Prostate gland (tissue), 2 donors: Measurements from ENCODE around the gene COPS7A. TPM values are rescaled to one million over a fixed set of nuclear protein-coding genes. Genes with fewer than 3 reads are reported as not detected.
A peak's percentile ranks its signal among the peaks of the same experiment; 100 is the strongest.
"Not testable (repeated sequence)": the region's sequence is repeated elsewhere in the genome, so short reads cannot be mapped to it uniquely, and the experiment has no call there.

ENCODE experiments used
- DNase-seq: peaks from one replicate; pipeline ENCODE4 v3.0.0-alpha.2; 2019; ENCODE audit warnings: low spot score
- H3K27ac ChIP-seq, 2 donors: fragments of 200-600 bp; sonication (generic); 2 replicates each; pipeline ENCODE4 v1.5.1; 2017 to 2019
- H3K27me3 ChIP-seq: fragments of 200-600 bp; sonication (generic); replicated peaks from 2 replicates; pipeline ENCODE4 v1.5.1; 2019; ENCODE audit not compliant: insufficient read depth
- H3K36me3 ChIP-seq, 2 donors: fragments of 200-600 bp; sonication (generic); 1 replicate in 1 of 2; 2 replicates in 1 of 2; pipeline versions ENCODE4 v1.5.1 to v1.8.1; 2017 to 2019
- H3K4me1 ChIP-seq: fragments of 200-600 bp; sonication (generic); replicated peaks from 2 replicates; pipeline ENCODE4 v1.5.1; 2019
- H3K4me3 ChIP-seq, 2 donors: fragments of 200-600 bp; sonication (generic); 2 replicates each; pipeline ENCODE4 v1.5.1; 2017 to 2019
- H3K9me3 ChIP-seq: fragments of 200-600 bp; sonication (generic); 2 replicates; pipeline ENCODE4 v1.5.1; 2017
- POLR2A ChIP-seq: fragments of 450-650 bp; IDR thresholded peaks from one replicate; pipeline ENCODE4 v1.6.1; 2016; ENCODE audit warnings: antibody characterized with exemption, mild to moderate bottlenecking
- POLR2AphosphoS5 ChIP-seq: sonication (generic); formaldehyde crosslinking; IDR thresholded peaks from one replicate; pipeline ENCODE4 v1.6.1; 2017; ENCODE audit warnings: antibody characterized with exemption
- WGBS: methylation state at CpG from one replicate; pipeline ENCODE4 v1.1.5; 2018; 5-methylcytosine and 5-hydroxymethylcytosine counted together
- intact Hi-C: fragments of 100-400 bp; cut with DNase I; formaldehyde crosslinking; loops from one replicate; pipeline ENCODE4 v1.14.2; 2022
- total RNA-seq, 2 donors: library from RNA; depleted of rRNA; stranded (reverse); fragments of >200 nt; gene quantifications; one replicate each; pipeline ENCODE4 v1.1.0, GENCODE V29; 2016
- TF ChIP-seq, protein P1 (sequence below), 4 experiments: fragments of 200-600 bp in 2 of 4; fragments of 450-650 bp in 2 of 4; sonication (generic) in 2 of 4; IDR thresholded peaks; 1 replicate in 3 of 4; 2 replicates in 1 of 4; pipeline ENCODE4 v1.5.1; 2016 to 2019; ENCODE audit warnings: antibody characterized with exemption in 4 of 4, mild to moderate bottlenecking in 2 of 4, moderate library complexity in 2 of 4

The COPS7A gene
- total RNA-seq, 2 donors from 2014 or later: 92.0 to 92.6 TPM

DNA sequence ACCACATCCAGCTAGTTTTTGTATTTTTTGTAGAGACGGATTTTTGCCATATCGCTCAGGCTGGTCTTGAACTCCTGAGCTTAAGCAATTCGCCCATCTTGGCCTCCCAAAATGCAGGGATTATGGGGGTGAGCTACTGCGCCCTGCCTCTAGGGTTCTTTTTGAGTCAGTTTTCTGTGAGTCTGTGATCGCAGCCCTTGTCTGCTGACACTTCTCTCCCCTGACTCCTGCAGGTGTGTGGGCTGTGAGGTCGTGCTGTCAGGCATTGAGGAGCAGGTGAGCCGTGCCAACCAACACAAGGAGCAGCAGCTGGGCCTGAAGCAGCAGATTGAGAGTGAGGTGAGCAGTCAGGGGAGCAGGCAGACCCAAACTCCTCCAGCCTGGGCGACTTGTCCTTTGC is 6.3 kb downstream of the COPS7A start:
- no peak for DNase-seq
- H3K36me3 ChIP-seq: peaks cover 13 to 14% of the 10 kb centered on the region in 2 donors
- no peak overlapping the region for H3K4me3 ChIP-seq
- 87% methylated on average over 8 of the region's 8 CpGs for WGBS
- no peak overlapping the region for H3K27ac ChIP-seq
- H3K27me3 ChIP-seq: no peaks in the 10 kb centered on the region
- H3K9me3 ChIP-seq: no peaks in the 10 kb centered on the region
- TF ChIP-seq, protein P1, sequence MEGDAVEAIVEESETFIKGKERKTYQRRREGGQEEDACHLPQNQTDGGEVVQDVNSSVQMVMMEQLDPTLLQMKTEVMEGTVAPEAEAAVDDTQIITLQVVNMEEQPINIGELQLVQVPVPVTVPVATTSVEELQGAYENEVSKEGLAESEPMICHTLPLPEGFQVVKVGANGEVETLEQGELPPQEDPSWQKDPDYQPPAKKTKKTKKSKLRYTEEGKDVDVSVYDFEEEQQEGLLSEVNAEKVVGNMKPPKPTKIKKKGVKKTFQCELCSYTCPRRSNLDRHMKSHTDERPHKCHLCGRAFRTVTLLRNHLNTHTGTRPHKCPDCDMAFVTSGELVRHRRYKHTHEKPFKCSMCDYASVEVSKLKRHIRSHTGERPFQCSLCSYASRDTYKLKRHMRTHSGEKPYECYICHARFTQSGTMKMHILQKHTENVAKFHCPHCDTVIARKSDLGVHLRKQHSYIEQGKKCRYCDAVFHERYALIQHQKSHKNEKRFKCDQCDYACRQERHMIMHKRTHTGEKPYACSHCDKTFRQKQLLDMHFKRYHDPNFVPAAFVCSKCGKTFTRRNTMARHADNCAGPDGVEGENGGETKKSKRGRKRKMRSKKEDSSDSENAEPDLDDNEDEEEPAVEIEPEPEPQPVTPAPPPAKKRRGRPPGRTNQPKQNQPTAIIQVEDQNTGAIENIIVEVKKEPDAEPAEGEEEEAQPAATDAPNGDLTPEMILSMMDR (IDR thresholded peaks at IDR 0.05): no peak
- TF ChIP-seq POLR2AphosphoS5 (no peak), POLR2A (no peak)
- H3K4me1 ChIP-seq: no peaks in the 10 kb centered on the region
- intact Hi-C loops: no loop called here

DNA sequence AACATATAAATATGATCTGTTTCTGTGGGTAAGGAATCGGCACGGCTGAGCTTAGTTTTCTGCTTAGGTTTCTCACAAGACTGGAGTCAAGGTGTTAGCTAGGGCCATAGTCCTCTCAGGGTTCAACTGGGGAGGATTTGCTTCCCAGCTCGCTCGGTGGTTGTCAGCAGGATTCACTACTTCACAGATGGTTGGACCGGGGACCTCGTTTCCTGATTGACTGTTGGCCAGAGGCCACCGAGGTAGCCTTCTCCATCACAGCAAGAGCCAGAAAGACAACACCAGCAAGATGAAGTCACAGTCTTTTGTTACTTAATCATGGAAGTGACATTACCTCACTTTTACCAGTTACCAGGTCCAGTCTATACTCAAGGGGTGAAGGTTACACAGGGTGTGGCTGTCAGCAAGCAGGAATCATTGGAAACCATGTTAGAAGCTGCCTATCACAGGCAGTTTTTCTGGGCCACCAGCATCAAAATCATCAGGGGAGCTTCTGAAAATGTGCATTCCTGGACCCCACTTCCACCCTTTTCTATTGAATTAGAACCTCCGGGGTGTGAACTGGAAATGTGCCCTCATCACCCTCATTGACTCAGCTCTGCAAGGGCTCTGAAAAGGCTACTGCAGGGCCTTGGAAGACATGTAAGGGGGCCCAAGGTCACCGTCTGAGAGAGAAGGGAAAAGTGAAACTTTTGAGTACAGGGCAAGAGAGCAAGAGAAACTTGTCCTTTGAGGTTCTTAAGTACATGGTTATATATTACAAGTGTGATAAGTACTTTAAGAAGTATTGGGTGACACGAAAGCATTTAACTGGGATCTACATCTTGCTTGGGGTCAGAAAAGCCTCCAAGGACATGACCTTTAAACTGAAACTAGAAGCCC is 10.9 kb downstream of the COPS7A start:
- TF ChIP-seq, protein P1 (IDR thresholded peaks at IDR 0.05): no peak
- TF ChIP-seq POLR2A (no peak), POLR2AphosphoS5 (no peak)
- intact Hi-C loops: loop anchor here (5.0 kb wide), 1 partner anchor 43 kb away; no protein-coding TSS in a partner anchor
- Histone ChIP-seq H3K27me3 (no peaks in the 10 kb centered on the region), H3K36me3 (peaks cover 5 to 8% of the 10 kb centered on the region in 2 donors), H3K4me1 (no peaks in the 10 kb centered on the region), H3K4me3 (no peak overlapping the region), H3K9me3 (no peaks in the 10 kb centered on the region), H3K27ac (peak overlapping the region; percentile 20 to 57)
- 75% methylated on average over 10 of the region's 10 CpGs for WGBS
- DNase-seq: no peak

GRCh38 chr12:6735448-6736191 is 11.8 kb downstream of the COPS7A start:
- intact Hi-C loops: loop anchor here (5.0 kb wide), 1 partner anchor 42 kb away; no protein-coding TSS in a partner anchor

GRCh38 chr12:6736754-6737153 is 12.9 kb downstream of the COPS7A start:
- 95% methylated on average over 5 of the region's 5 CpGs for WGBS
- intact Hi-C loops: loop anchor here (5.0 kb wide), 1 partner anchor 41 kb away; no protein-coding TSS in a partner anchor
- H3K27me3 ChIP-seq: no peaks in the 10 kb centered on the region
- no peak overlapping the region for H3K27ac ChIP-seq
- no peak for DNase-seq
- no peak overlapping the region for H3K4me3 ChIP-seq
- H3K36me3 ChIP-seq: no peaks in the 10 kb centered on the region
- no peaks in the 10 kb centered on the region for H3K9me3 ChIP-seq
- no peak for TF ChIP-seq POLR2A
- no peak for TF ChIP-seq POLR2AphosphoS5
- TF ChIP-seq, protein P1 (IDR thresholded peaks at IDR 0.05): no peak
- no peaks in the 10 kb centered on the region for H3K4me1 ChIP-seq

More at GRCh38 chr12:6735448-6736191, 11.8 kb downstream of the COPS7A start:
- no peaks in the 10 kb centered on the region for H3K9me3 ChIP-seq
- DNase-seq: peak; percentile 88
- no peaks in the 10 kb centered on the region for H3K4me1 ChIP-seq
- TF ChIP-seq, protein P1 (IDR thresholded peaks at IDR 0.05): peak; percentile 31 to 93 (median 82)
- TF ChIP-seq POLR2A (no peak), POLR2AphosphoS5 (peak; percentile 88)
- H3K36me3 ChIP-seq: peaks cover 3 to 8% of the 10 kb centered on the region in 2 donors
- 22% methylated on average over 8 of the region's 8 CpGs for WGBS
- H3K27me3 ChIP-seq: no peaks in the 10 kb centered on the region
- H3K27ac ChIP-seq: peak overlapping the region; percentile 20 to 57
- no peak overlapping the region for H3K4me3 ChIP-seq

DNA sequence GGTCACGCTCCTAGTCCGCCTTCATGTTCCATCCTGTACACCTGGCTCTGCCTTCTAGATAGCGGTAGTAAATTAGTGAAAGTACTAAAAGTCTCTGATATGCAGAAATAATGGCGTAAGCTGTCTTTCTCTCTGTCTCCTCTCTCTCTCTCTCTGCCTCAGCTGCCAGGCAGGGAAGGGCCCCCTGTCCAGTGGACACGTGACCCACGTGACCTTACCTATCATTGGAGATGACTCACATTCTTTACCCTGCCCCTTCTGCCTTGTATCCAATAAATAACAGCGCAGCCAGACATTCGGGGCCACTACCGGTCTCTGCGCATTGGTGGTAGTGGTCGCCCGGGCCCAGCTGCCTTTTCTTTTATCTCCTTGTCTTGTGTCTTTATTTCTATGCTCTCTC is 18.2 kb downstream of the COPS7A start:
- intact Hi-C loops, H3K36me3 ChIP-seq, H3K4me1 ChIP-seq, H3K9me3 ChIP-seq, H3K27me3 ChIP-seq, DNase-seq, H3K4me3 ChIP-seq, H3K27ac ChIP-seq: not testable (repeated sequence)
- 71% methylated on average over 12 of the region's 12 CpGs for WGBS
